ENCODE measurements around the gene CYP26A1. TPM values are rescaled to one million over a fixed set of nuclear protein-coding genes. Genes with fewer than 3 reads are reported as not detected.
"Not testable (repeated sequence)": the region's sequence is repeated elsewhere in the genome, so short reads cannot be mapped to it uniquely, and the experiment has no call there.

The CYP26A1 gene
- total RNA-seq, 4 donors from 2014 or later = 0.89 TPM; not detected in 3

DNA sequence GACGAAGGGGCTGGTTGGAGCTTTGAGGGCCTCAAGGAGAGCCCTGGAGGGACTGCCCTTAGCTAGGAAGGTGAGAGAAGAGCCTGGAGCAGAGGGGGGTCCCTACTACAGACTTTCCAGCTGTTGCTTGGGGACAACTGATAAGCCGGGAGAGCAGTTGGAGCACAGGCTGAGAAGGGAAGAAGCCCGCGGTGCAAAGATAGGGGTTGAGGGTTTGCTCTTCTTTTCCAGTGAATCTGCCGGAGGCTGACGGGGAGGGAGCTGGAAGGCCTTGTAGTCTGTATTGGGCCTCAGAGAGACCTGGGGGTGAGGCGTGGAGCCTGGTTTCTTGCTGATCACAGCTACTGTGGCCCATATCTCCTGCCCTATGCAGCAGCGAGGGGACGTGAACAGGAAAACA, 23.7 kb downstream of the CYP26A1 start:
- Histone ChIP-seq H3K27ac (no peak overlapping the region), H3K27me3 (no peaks in the 10 kb centered on the region), H3K4me1 (no peaks in the 10 kb centered on the region), H3K4me3 (no peak overlapping the region), H3K36me3 (no peaks in the 10 kb centered on the region), H3K9me3 (no peaks in the 10 kb centered on the region)
- TF ChIP-seq, protein P1, sequence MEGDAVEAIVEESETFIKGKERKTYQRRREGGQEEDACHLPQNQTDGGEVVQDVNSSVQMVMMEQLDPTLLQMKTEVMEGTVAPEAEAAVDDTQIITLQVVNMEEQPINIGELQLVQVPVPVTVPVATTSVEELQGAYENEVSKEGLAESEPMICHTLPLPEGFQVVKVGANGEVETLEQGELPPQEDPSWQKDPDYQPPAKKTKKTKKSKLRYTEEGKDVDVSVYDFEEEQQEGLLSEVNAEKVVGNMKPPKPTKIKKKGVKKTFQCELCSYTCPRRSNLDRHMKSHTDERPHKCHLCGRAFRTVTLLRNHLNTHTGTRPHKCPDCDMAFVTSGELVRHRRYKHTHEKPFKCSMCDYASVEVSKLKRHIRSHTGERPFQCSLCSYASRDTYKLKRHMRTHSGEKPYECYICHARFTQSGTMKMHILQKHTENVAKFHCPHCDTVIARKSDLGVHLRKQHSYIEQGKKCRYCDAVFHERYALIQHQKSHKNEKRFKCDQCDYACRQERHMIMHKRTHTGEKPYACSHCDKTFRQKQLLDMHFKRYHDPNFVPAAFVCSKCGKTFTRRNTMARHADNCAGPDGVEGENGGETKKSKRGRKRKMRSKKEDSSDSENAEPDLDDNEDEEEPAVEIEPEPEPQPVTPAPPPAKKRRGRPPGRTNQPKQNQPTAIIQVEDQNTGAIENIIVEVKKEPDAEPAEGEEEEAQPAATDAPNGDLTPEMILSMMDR (IDR thresholded peaks at IDR 0.05) = no peak
- TF ChIP-seq POLR2A (IDR thresholded peaks at IDR 0.05) (no peak), EP300 (IDR thresholded peaks at IDR 0.05) (no peak), POLR2AphosphoS5 (IDR thresholded peaks at IDR 0.05) (no peak)
- 76% methylated on average over 7 of the region's 9 CpGs for WGBS
- DNase-seq (ENCODE audit: low spot score in 2 of 2) = no peak

DNA sequence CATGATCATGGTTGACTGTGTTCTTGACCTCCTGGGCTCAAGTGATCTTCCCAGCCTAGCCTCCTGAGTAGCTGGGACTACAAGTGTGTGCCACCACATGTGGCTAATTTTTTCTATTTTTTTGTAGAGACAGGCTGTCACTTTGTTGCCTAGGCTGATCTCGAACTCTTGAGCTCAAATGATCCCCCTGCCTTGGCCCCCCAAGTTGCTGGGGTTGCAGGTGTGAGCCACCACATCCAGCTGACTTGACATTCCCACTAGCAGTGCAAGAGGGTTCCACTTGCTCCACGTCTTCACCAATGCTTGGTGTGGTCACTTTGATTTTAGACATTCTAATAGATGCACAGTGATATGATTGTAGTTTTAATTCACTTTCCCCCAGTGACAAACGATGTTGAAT, 25.1 kb downstream of the CYP26A1 start:
- 87% methylated on average over 3 of the region's 3 CpGs for WGBS

DNA sequence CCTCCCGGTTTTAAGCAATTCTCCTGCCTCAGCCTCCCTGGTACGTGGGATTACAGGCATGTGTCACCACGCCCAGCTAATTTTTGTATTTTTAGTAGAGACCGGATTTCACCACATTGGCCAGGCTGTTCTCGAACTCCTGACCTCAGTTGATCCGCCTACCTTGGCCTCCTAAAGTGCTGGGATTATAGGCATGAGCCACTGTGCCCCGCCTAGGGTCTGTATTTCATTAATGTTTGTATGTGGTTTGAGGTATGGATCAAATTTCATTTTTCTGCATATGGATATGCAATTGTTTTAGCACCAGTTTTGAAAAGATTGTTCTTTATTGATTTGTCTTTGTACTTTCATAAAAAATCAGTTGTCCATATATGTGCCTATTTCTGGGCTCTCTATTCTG, 26.0 kb downstream of the CYP26A1 start:
- no peaks in the 10 kb centered on the region for H3K36me3 ChIP-seq
- no peaks in the 10 kb centered on the region for H3K4me1 ChIP-seq
- DNase-seq (ENCODE audit: low spot score in 2 of 2) = no peak
- H3K4me3 ChIP-seq = no peak overlapping the region
- 86% methylated on average over 7 of the region's 7 CpGs for WGBS
- no peaks in the 10 kb centered on the region for H3K9me3 ChIP-seq
- H3K27me3 ChIP-seq = no peaks in the 10 kb centered on the region
- no peak for TF ChIP-seq POLR2A (IDR thresholded peaks at IDR 0.05)
- TF ChIP-seq EP300 (IDR thresholded peaks at IDR 0.05) = no peak
- TF ChIP-seq, protein P1 (IDR thresholded peaks at IDR 0.05) = no peak
- no peak for TF ChIP-seq POLR2AphosphoS5 (IDR thresholded peaks at IDR 0.05)
- no peak overlapping the region for H3K27ac ChIP-seq

More for the DNA sequence above, 25.1 kb downstream of the CYP26A1 start:
- no peak for DNase-seq (ENCODE audit: low spot score in 2 of 2)
- Histone ChIP-seq H3K9me3 (no peaks in the 10 kb centered on the region), H3K27me3 (no peaks in the 10 kb centered on the region), H3K4me1 (no peaks in the 10 kb centered on the region), H3K36me3 (no peaks in the 10 kb centered on the region), H3K27ac (no peak overlapping the region), H3K4me3 (no peak overlapping the region)
- TF ChIP-seq EP300 (IDR thresholded peaks at IDR 0.05) = no peak
- TF ChIP-seq POLR2AphosphoS5 (IDR thresholded peaks at IDR 0.05) = no peak

DNA sequence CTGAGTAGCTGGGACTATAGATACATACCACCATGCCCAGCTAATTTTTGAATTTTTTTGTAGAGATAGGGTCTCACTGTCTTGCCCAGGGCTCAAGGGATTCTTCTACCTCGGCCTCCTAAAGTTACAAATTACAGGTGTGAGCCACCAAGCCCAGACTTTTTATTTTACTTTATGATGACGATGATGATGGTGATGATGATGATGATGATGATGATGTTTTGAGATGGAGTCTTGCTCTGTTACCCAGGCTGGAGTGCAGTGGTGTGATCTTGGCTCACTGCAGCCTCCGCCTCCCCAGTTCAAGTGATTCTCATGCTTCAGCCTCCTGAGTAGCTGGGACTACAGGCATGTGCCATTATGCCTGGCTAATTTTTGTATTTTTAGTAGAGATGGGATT, 27.5 kb downstream of the CYP26A1 start:
- 92% methylated on average over 3 of the region's 3 CpGs for WGBS
- not testable (repeated sequence) for H3K27ac ChIP-seq; DNase-seq (ENCODE audit: low spot score in 2 of 2)

DNA sequence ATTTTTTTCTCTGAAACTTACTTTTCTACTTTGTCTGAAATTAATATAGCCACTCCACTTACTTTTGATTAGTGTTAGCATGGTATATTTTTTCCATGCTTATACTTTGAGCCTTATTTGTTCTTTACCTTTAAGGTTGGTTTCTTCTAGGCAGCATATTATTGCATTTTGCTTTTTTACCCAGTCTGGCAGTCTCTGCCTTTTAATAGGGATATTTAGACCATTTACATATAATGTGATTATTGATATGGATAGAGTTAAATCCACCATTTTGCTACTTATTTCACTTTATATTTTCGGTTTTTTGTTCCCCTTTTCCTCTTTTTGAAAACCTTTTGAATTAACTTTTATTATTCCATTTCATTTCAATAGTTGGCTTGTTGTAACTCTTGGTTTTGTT, 30.3 kb downstream of the CYP26A1 start:
- WGBS = 80% methylated on average over 1 of the region's 1 CpG
- H3K36me3 ChIP-seq = no peaks in the 10 kb centered on the region
- no peak for DNase-seq (ENCODE audit: low spot score in 2 of 2)
- no peak overlapping the region for H3K27ac ChIP-seq
- no peaks in the 10 kb centered on the region for H3K4me1 ChIP-seq
- no peaks in the 10 kb centered on the region for H3K27me3 ChIP-seq
- no peak overlapping the region for H3K4me3 ChIP-seq
- TF ChIP-seq POLR2A (IDR thresholded peaks at IDR 0.05) (no peak), POLR2AphosphoS5 (IDR thresholded peaks at IDR 0.05) (no peak), EP300 (IDR thresholded peaks at IDR 0.05) (no peak)
- TF ChIP-seq, protein P1 (IDR thresholded peaks at IDR 0.05) = no peak
- no peaks in the 10 kb centered on the region for H3K9me3 ChIP-seq

More for the DNA sequence above, 27.5 kb downstream of the CYP26A1 start:
- not testable (repeated sequence) for H3K4me3 ChIP-seq, H3K36me3 ChIP-seq, H3K4me1 ChIP-seq, H3K9me3 ChIP-seq, H3K27me3 ChIP-seq

DNA sequence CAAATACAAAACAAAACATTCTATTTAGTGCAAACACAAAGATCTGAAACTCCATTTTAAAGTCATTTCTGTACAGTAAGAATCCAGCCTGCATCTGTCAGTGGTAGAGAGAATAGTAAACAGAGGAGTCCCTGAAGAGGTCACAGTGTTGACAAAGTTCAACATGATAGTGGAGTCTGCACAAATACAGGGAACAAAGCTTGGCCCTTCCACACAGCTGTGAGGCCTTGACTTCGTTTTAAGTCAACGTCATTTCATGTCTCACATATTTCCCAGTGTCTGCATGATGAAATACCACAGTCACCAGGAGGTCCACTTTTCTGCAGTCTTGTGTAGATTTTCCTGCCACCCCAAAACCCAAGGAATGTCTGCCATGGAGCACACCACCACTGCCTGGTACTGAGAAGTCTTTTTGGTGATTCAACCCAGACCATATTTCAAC, 33.0 kb downstream of the CYP26A1 start:
- Histone ChIP-seq H3K4me3 (no peak overlapping the region), H3K27ac (no peak overlapping the region), H3K36me3 (no peaks in the 10 kb centered on the region), H3K4me1 (no peaks in the 10 kb centered on the region), H3K9me3 (no peaks in the 10 kb centered on the region), H3K27me3 (no peaks in the 10 kb centered on the region)
- TF ChIP-seq EP300 (IDR thresholded peaks at IDR 0.05) = no peak
- TF ChIP-seq POLR2AphosphoS5 (IDR thresholded peaks at IDR 0.05) = no peak
- TF ChIP-seq POLR2A (IDR thresholded peaks at IDR 0.05) = no peak
- TF ChIP-seq, protein P1 (IDR thresholded peaks at IDR 0.05) = no peak
- DNase-seq (ENCODE audit: low spot score in 2 of 2) = no peak
- WGBS = 55% methylated on average over 2 of the region's 2 CpGs

Data from suprapubic skin (tissue), 4 donors.